H1 (cell line): ENCODE data around the gene LPCAT3. TPM values are rescaled to one million over a fixed set of nuclear protein-coding genes. Genes with fewer than 3 reads are reported as not detected.

Experiments used
- CTBP2 ChIP-seq: IDR thresholded peaks from 2 replicates; pipeline ENCODE4 v1.7.0; 2011; ENCODE audit warnings: borderline replicate concordance, mild to moderate bottlenecking, moderate library complexity, mixed read lengths, low read length; ENCODE audit not compliant: insufficient read depth, insufficient read length
- SIRT6 ChIP-seq: IDR thresholded peaks from one replicate; pipeline ENCODE4 v1.7.1; 2012; ENCODE audit warnings: low read length, inconsistent platforms
- polyA plus RNA-seq, 7 experiments: library from polyadenylated mRNA; depleted of rRNA in 3 of 7; stranded (reverse) in 5 of 7; unstranded in 2 of 7; fragments of >200 nt in 5 of 7; fragments of 200-250 nt in 2 of 7; gene quantifications; 1 replicate in 5 of 7; 2 replicates in 1 of 7; 4 replicates in 1 of 7; pipeline versions ENCODE4 v1.2.1 to v1.2.3, GENCODE V29; 2011 to 2013; ENCODE audit warnings: missing spikeins in 2 of 7, mixed read lengths in 2 of 7
- total RNA-seq: library from RNA; stranded (reverse); fragmentation: NEBNext Ultra II Directional; extraction: Animal tissue kit (Norgen Biotek cat#: 25700); gene quantifications from 2 replicates; pipeline ENCODE4 v1.2.1, GENCODE V29; 2021
- TF ChIP-seq, protein P1 (sequence below): IDR thresholded peaks from 2 replicates; pipeline ENCODE4 v1.6.1; 2011; ENCODE audit warnings: low read depth, mild to moderate bottlenecking, low read length; ENCODE audit not compliant: insufficient read depth

Gene LPCAT3
- total and polyA plus RNA-seq, 2 of the 8 experiments (the other 6 are each of a cell fraction or from before 2014, with no cell fraction given), result 55.8 to 70.4 TPM

- no peak for TF ChIP-seq SIRT6
- TF ChIP-seq, protein P1, sequence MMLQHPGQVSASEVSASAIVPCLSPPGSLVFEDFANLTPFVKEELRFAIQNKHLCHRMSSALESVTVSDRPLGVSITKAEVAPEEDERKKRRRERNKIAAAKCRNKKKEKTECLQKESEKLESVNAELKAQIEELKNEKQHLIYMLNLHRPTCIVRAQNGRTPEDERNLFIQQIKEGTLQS, result no peak
- no peak for TF ChIP-seq CTBP2
These were observed 27.6 kb upstream of the LPCAT3 start (continued) for GRCh38 chr12:7045913-7046312.
